ENCODE results near the gene PRC1. TPM values are rescaled to one million over a fixed set of nuclear protein-coding genes. Genes with fewer than 3 reads are reported as not detected.

The PRC1 gene
- total and polyA plus RNA-seq, 2 experiments from 2014 or later: 20.1 to 209 TPM

GRCh38 chr15:90945091-90945490 is 49.2 kb downstream of the PRC1 start:
- H3K9me3 ChIP-seq (ENCODE audit: low read depth): no peaks in the 10 kb centered on the region
- no peak overlapping the region for H3K4me3 ChIP-seq
- H3K27me3 ChIP-seq: no peaks in the 10 kb centered on the region
- no peak for DNase-seq (ENCODE audit: low read depth in 1 of 2, low spot score in 1 of 2)
- no peak overlapping the region for H3K27ac ChIP-seq
- no peaks in the 10 kb centered on the region for H3K4me1 ChIP-seq (ENCODE audit: low read depth)
- peaks cover 50% of the 10 kb centered on the region for H3K36me3 ChIP-seq
- no peak for TF ChIP-seq CTCF (IDR thresholded peaks at IDR 0.05; ENCODE audit: low read depth, low read length)

- Histone ChIP-seq H3K27me3 (no peaks in the 10 kb centered on the region), H3K36me3 (peaks cover 59% of the 10 kb centered on the region), H3K27ac (no peak overlapping the region), H3K4me1 (ENCODE audit: low read depth) (no peaks in the 10 kb centered on the region), H3K9me3 (ENCODE audit: low read depth) (no peaks in the 10 kb centered on the region), H3K4me3 (no peak overlapping the region)
- no peak for DNase-seq (ENCODE audit: low read depth in 1 of 2, low spot score in 1 of 2)
- TF ChIP-seq CTCF (IDR thresholded peaks at IDR 0.05; ENCODE audit: low read depth, low read length): no peak
Observed at GRCh38 chr15:90942354-90943120, 51.8 kb downstream of the PRC1 start.

- H3K36me3 ChIP-seq: peaks cover 49% of the 10 kb centered on the region
- peaks cover 2% of the 10 kb centered on the region for H3K4me1 ChIP-seq (ENCODE audit: low read depth)
- no peaks in the 10 kb centered on the region for H3K9me3 ChIP-seq (ENCODE audit: low read depth)
- no peak overlapping the region for H3K4me3 ChIP-seq
- no peaks in the 10 kb centered on the region for H3K27me3 ChIP-seq
- DNase-seq (ENCODE audit: low read depth in 1 of 2, low spot score in 1 of 2): no peak
- no peak for TF ChIP-seq CTCF (IDR thresholded peaks at IDR 0.05; ENCODE audit: low read depth, low read length)
- no peak overlapping the region for H3K27ac ChIP-seq
Observed at GRCh38 chr15:90941038-90941437, 53.3 kb downstream of the PRC1 start.

GRCh38 chr15:90939756-90940155 is 54.6 kb downstream of the PRC1 start:
- H3K4me3 ChIP-seq: no peak overlapping the region
- peaks cover 48% of the 10 kb centered on the region for H3K36me3 ChIP-seq
- H3K9me3 ChIP-seq (ENCODE audit: low read depth): no peaks in the 10 kb centered on the region
- DNase-seq (ENCODE audit: low read depth in 1 of 2, low spot score in 1 of 2): no peak
- no peak overlapping the region for H3K27ac ChIP-seq
- peaks cover 6% of the 10 kb centered on the region for H3K4me1 ChIP-seq (ENCODE audit: low read depth)
- TF ChIP-seq CTCF (IDR thresholded peaks at IDR 0.05; ENCODE audit: low read depth, low read length): no peak
- H3K27me3 ChIP-seq: no peaks in the 10 kb centered on the region

- no peak for DNase-seq (ENCODE audit: low read depth in 1 of 2, low spot score in 1 of 2)
- H3K27me3 ChIP-seq: no peaks in the 10 kb centered on the region
- H3K27ac ChIP-seq: no peak overlapping the region
- H3K36me3 ChIP-seq: peaks cover 41% of the 10 kb centered on the region
- no peak for TF ChIP-seq CTCF (IDR thresholded peaks at IDR 0.05; ENCODE audit: low read depth, low read length)
- peaks cover 6% of the 10 kb centered on the region for H3K4me1 ChIP-seq (ENCODE audit: low read depth)
- H3K9me3 ChIP-seq (ENCODE audit: low read depth): no peaks in the 10 kb centered on the region
- H3K4me3 ChIP-seq: no peak overlapping the region
Observed at GRCh38 chr15:90938261-90938660, 56.1 kb downstream of the PRC1 start.

All from cardiac muscle cell (in vitro differentiated cells and primary cell).